IPS DF 6.9 (cell line): ENCODE results near the gene KLHL3.
A peak's percentile ranks its signal among the peaks of the same experiment; 100 is the strongest.
"Not testable (repeated sequence)": the region's sequence is repeated elsewhere in the genome, so short reads cannot be mapped to it uniquely, and the experiment has no call there.

Source experiments
- DNase-seq: peaks from one replicate; pipeline ENCODE4 v3.0.0-alpha.2; 2013; ENCODE audit warnings: low read depth, low spot score
- H3K27ac ChIP-seq: one replicate; pipeline ENCODE4 v1.5.1; 2013; ENCODE audit warnings: low read length, control low read depth
- H3K27me3 ChIP-seq: 2 replicates; pipeline ENCODE4 v1.6.1; 2013; ENCODE audit warnings: mild to moderate bottlenecking, low read length; ENCODE audit not compliant: control insufficient read depth, insufficient read depth
- H3K36me3 ChIP-seq: 2 replicates; pipeline ENCODE4 v1.6.1; 2013; ENCODE audit warnings: low read length; ENCODE audit not compliant: control insufficient read depth, insufficient read depth
- H3K4me1 ChIP-seq: 2 replicates; pipeline ENCODE4 v1.6.1; 2013; ENCODE audit warnings: low read length; ENCODE audit not compliant: control insufficient read depth, insufficient read depth
- H3K4me3 ChIP-seq: 2 replicates; pipeline ENCODE4 v1.5.1; 2013; ENCODE audit warnings: mild to moderate bottlenecking, low read length
- H3K9me3 ChIP-seq: 2 replicates; pipeline ENCODE4 v1.6.1; 2013; ENCODE audit warnings: low read length, inconsistent platforms; ENCODE audit not compliant: control insufficient read depth, insufficient read depth
- WGBS: extraction: QIAGEN DNeasy Blood & Tissue Kit; methylation state at CpG from one replicate; pipeline ENCODE4 v1.1.7; 2013; ENCODE audit warnings: mixed read lengths, missing lambda C conversion rate; ENCODE audit not compliant: insufficient read length, insufficient coverage; 5-methylcytosine and 5-hydroxymethylcytosine counted together

Gene KLHL3, protein sequence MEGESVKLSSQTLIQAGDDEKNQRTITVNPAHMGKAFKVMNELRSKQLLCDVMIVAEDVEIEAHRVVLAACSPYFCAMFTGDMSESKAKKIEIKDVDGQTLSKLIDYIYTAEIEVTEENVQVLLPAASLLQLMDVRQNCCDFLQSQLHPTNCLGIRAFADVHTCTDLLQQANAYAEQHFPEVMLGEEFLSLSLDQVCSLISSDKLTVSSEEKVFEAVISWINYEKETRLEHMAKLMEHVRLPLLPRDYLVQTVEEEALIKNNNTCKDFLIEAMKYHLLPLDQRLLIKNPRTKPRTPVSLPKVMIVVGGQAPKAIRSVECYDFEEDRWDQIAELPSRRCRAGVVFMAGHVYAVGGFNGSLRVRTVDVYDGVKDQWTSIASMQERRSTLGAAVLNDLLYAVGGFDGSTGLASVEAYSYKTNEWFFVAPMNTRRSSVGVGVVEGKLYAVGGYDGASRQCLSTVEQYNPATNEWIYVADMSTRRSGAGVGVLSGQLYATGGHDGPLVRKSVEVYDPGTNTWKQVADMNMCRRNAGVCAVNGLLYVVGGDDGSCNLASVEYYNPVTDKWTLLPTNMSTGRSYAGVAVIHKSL

DNA sequence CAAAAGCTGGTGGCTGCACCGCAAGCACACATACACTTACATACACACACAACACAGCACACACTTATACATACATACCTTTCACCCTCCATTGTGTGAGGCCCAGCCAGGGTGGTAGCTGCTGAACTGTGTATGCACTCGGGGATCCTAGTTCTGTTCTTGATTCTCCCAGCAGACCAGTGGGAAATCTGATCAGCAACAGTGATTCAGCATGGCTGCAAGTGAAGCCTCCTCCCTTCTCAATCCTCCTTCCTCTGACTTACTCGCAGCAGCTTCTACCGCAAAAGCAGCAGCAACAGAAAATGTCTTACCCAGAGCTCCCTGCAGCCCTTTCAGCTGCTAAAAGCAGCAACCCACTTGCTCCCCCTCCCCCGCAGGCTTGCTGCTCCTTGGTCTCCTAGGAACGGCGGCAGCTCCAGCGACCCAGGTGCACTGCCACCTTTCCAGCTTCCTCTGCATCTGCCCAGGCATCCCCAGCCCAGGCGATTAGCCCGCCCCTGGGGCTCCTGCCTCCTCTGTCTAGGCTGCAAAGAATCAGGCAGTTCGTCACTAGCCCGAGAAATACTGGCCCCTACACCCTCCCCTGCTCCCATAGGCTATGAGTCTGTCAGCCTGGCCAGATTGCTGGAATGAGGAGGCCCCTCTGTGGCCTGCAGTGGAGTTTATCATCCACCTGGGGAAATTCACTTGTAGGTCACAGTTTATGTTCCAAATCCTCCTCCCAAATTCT, at the start of gene KLHL3:
TSS of gene KLHL3 (minus strand) at position 535 of the 730 bp plus-strand sequence. CDS start at position 92, 443 bp downstream.
- Histone ChIP-seq H3K27ac (no peak within 1 kb of the TSS), H3K36me3 (no peaks in the 10 kb centered on the region), H3K4me3 (peak within 1 kb of the TSS; percentile 43; the same call in 1 of the 2 replicates), H3K27me3 (no peaks in the 10 kb centered on the region), H3K4me1 (peaks cover 2% of the 10 kb centered on the region; the same call in 1 of the 2 replicates), H3K9me3 (no peaks in the 10 kb centered on the region)
- WGBS, result no CpG with 5 or more reads among the region's 12 CpGs
- DNase-seq, result peak; percentile 72

DNA sequence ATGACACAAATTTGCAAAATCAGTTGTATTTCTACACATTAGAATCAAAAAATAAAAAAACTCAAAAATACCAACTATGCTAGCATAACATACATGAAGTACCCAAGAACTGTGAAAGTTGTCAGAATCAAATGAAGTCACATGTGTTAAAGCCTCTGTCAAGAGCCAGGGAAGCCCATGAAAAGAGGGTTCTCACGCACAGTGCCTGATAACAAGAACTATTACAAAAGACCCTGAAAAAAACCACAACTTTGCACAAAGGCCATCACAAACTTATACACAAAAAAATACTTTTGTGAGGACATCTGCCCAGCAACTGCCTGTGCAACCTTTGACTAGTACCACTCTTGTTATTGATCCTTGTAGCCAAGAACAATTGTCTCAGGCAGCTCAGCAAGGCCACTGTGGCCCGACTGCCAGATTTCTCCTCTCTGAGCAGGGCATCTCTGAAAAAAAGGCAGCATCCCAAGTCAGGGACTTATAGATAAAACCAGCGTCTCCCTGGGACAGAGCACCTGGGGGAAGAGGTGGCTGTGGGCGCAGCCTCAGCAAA, 47.2 kb upstream of the KLHL3 start:
- Histone ChIP-seq H3K27ac (no peak overlapping the region), H3K9me3 (no peaks in the 10 kb centered on the region), H3K36me3 (no peaks in the 10 kb centered on the region), H3K4me3 (no peak overlapping the region), H3K27me3 (no peaks in the 10 kb centered on the region), H3K4me1 (no peaks in the 10 kb centered on the region)
- WGBS, result no CpG with 5 or more reads among the region's 4 CpGs
- no peak for DNase-seq

DNA sequence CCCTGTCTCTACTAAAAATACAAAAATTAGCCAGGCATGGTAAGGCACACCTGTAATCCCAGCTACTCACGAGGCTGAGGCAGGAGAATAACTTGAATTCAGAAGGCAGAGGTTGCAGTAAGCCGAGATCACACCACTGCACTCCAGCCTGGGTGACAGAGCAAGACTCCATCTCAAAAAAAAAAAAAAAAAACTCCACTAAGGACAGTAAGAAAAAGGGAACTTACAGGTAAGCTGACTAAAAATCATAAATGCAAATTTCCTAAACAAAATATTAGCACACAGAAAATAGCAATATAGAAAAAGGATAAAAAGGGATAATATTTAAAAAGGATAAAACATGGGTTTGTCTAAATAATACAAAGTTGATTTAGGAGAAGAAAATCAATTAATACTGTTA, 46.2 kb upstream of the KLHL3 start:
- H3K36me3 ChIP-seq, result no peaks in the 10 kb centered on the region
- H3K27me3 ChIP-seq, result no peaks in the 10 kb centered on the region
- H3K4me3 ChIP-seq, result no peak overlapping the region
- H3K27ac ChIP-seq, result no peak overlapping the region
- WGBS, result no CpG with 5 or more reads among the region's 2 CpGs
- H3K4me1 ChIP-seq, result no peaks in the 10 kb centered on the region
- H3K9me3 ChIP-seq, result no peaks in the 10 kb centered on the region
- no peak for DNase-seq

DNA sequence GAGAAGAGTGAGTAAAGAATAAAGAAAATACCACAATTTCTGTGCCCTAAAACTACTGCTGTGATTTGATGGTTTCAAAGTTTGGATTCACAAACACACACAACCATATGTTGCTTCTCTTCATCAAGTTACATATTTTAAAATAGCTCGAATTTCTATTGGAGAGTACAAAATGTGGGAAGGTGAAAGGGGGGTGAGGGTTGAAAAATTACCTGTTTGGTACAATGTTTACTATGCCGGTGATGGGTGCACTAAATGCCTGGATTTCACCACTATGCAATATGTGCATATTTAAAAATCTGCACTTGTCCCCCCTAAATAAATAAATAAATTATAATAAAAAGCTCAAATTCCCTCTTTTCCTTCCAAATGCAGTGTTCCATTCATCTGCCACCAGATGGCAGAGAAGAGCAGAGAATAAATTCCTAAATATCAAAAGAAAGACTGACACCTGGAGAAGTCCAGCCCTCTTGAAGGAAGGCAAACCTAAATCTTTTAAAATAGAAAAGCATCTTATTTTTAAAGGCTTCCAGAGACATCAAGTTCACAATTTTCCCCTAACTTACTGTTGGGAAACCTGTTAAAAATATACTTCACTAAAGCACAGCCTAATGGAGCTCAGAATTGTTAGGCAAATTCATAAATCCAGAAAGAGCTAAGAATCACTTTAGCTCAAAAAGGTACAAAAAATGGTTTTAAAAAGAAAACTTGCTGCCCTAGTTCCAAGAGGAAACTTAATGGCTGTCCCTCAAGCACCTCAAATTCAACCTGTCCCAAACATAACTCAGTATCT, 43.1 kb upstream of the KLHL3 start:
- no peak for DNase-seq
- H3K4me1 ChIP-seq, result no peaks in the 10 kb centered on the region; the same call in 1 of the 2 replicates
- no peak overlapping the region for H3K4me3 ChIP-seq
- H3K27me3 ChIP-seq, result no peaks in the 10 kb centered on the region
- whole genome bisulfite sequencing, result no CpG with 5 or more reads among the region's 2 CpGs
- no peaks in the 10 kb centered on the region for H3K9me3 ChIP-seq
- no peak overlapping the region for H3K27ac ChIP-seq
- no peaks in the 10 kb centered on the region for H3K36me3 ChIP-seq

DNA sequence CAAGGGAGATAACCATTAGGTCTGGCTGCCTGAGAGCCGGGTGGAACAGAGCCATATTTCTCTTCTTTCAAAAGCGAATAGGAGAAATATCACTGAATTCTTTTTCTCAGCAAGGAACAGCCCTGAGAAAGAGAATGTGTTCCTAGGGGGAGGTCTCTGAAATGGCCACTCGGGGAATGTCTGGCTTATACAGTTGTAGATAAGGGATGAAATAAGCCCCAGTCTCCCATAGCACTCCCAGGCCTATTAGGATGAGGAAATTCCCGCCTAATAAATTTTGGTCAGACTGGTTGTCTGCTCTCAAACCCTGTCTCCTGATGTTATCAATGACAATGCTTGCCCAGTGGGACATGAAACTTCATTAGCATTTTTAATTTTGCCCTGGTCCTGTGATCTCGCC, 32.0 kb upstream of the KLHL3 start:
- H3K27me3 ChIP-seq, H3K4me3 ChIP-seq, H3K27ac ChIP-seq, DNase-seq, H3K36me3 ChIP-seq, H3K4me1 ChIP-seq, H3K9me3 ChIP-seq: not testable (repeated sequence)
- no CpG with 5 or more reads among the region's 5 CpGs for WGBS

DNA sequence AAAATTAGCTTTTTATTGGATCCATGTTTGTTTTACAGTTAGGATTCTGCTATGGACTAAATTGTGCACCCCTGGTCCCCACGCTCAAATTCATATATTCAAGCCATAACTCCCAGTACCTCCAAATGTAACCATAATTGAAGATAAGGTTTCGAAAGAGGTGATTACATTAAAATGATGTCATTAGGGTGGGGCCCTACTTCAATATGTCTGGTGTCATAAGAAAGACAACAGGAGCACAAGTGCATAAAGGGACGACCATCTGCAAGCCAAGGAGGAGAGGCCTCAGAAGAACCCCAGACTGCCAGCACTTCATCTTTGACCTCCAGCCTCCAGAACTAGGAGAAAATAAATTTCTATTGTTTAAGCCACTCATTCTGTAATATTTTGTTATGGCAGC, 25.7 kb upstream of the KLHL3 start:
- Histone ChIP-seq H3K27ac (no peak overlapping the region), H3K4me1 (no peaks in the 10 kb centered on the region), H3K9me3 (no peaks in the 10 kb centered on the region), H3K4me3 (no peak overlapping the region), H3K27me3 (no peaks in the 10 kb centered on the region), H3K36me3 (no peaks in the 10 kb centered on the region)
- no peak for DNase-seq
- WGBS, result no CpG with 5 or more reads among the region's 3 CpGs

DNA sequence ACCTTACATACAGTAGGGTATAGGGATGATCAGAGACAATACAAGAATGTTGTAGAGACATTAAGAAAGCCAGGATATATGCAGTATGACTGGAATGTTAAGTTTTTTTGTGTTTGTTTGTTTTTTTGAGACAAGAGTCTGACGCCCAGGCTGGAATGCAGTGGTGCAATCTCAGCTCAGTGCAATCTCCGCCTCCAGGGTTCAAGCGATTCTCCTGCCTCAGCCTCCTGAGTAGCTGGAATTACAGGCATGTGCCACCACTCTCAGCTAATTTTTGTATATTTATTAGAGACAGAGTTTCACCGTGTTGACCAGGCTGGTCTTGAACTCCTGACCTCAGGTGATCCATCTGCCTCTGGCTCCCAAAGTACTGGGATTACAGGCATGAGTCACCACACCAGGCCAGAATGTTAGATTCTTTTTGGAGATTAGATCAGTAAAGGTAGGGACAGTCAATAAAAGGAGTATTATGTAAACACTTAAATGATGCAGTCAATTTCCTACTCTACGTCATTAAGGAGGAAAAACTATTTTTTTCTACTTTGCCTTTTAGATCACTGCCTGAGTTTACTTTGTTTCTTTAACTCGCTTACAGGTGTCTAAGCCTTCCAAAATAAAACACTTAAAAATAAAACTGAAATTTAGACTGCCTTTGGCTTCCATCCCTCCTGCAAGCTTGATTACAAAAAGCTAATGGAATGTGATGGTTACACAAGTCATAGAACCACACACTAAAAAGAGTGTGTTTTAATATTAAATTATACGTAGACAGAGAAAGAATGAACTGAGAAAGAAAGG, 25.0 kb upstream of the KLHL3 start:
- no peak overlapping the region for H3K4me3 ChIP-seq
- DNase-seq, result no peak
- no peaks in the 10 kb centered on the region for H3K36me3 ChIP-seq
- no CpG with 5 or more reads among the region's 7 CpGs for WGBS
- H3K4me1 ChIP-seq, result no peaks in the 10 kb centered on the region
- no peaks in the 10 kb centered on the region for H3K27me3 ChIP-seq
- no peaks in the 10 kb centered on the region for H3K9me3 ChIP-seq
- H3K27ac ChIP-seq, result no peak overlapping the region

DNA sequence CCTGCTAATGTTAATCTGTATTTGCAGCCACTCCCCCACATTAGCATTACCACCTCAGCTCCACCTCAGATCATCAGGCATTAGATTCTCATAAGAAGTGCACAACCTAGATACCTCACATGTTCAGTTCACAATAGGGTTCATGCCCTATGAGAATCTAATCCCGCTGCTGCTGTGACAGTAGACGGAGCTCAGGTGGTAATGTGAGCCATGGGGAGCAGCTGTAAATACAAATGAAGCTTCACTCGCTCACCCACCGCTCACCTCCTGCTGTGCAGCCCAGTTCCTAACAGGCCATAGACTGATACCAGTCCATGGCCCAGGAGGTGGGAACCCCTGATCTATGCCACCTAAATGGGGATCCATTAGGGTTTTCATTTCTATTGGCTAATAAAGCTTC, 24.4 kb upstream of the KLHL3 start:
- Histone ChIP-seq H3K27me3 (no peaks in the 10 kb centered on the region), H3K4me3 (no peak overlapping the region), H3K4me1 (no peaks in the 10 kb centered on the region; the same call in 1 of the 2 replicates), H3K36me3 (no peaks in the 10 kb centered on the region), H3K9me3 (no peaks in the 10 kb centered on the region), H3K27ac (no peak overlapping the region)
- no CpG with 5 or more reads among the region's 4 CpGs for WGBS
- DNase-seq, result no peak

DNA sequence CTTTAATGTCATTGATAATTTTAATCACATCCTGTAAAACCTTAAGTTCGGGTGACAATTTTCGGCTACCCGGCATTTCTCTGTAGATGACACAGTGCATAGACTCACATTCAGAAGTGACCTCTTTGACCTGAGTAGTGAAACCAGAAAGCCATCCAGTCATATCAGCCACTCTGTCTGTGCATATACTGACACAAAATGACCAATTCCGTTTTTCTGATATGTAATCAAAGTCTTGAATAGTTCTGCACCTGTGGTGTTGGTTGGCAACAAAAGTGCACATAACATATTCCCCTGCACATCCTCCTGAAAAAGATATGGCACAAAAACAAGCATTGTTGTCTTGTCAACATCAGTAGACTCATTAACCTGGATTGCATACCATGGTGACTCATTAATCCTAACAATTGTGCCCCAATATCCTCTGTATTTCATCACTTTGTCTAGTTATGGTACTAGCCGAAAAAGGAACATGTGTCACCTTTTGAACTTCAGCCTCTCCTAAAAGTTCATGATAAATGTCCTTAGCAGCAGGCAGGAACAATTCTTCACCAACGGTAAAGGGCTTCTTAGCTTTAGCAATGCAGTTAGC, 22.9 kb upstream of the KLHL3 start:
- DNase-seq, result no peak
- H3K4me1 ChIP-seq, result no peaks in the 10 kb centered on the region; the same call in 1 of the 2 replicates
- H3K27me3 ChIP-seq, result no peaks in the 10 kb centered on the region
- no peak overlapping the region for H3K4me3 ChIP-seq
- no peak overlapping the region for H3K27ac ChIP-seq
- no peaks in the 10 kb centered on the region for H3K36me3 ChIP-seq
- WGBS, result no CpG with 5 or more reads among the region's 6 CpGs
- H3K9me3 ChIP-seq, result no peaks in the 10 kb centered on the region
